ENCODE results near the gene ITIH3. TPM values are rescaled to one million over a fixed set of nuclear protein-coding genes. Genes with fewer than 3 reads are reported as not detected.

The ITIH3 gene
- total RNA-seq, 1 donor from 2014 or later = not detected

DNA sequence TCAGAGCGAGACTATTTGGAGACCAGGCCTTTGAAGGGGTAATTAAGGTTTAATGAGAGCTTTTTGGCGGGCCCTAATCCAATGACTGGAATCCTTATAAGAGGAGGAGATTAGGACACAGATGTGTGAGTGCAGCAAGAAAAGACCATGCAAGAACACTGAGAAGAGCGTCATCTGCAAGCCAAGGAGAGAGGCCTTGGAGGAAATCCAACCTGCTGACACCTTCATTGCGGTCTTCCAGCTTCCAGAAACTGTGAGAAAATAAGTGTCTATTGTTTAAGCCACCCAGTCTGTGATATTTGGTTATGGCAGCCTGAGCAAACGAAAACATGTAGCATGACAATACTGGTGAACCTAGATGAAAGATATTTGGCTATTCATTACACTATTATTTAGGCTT lies 63.3 kb downstream of the ITIH3 start:
- no peak for DNase-seq (ENCODE audit: low read depth)
- H3K4me3 ChIP-seq (ENCODE audit: low read depth, low read length) = no peak overlapping the region
- TF ChIP-seq, protein P1, sequence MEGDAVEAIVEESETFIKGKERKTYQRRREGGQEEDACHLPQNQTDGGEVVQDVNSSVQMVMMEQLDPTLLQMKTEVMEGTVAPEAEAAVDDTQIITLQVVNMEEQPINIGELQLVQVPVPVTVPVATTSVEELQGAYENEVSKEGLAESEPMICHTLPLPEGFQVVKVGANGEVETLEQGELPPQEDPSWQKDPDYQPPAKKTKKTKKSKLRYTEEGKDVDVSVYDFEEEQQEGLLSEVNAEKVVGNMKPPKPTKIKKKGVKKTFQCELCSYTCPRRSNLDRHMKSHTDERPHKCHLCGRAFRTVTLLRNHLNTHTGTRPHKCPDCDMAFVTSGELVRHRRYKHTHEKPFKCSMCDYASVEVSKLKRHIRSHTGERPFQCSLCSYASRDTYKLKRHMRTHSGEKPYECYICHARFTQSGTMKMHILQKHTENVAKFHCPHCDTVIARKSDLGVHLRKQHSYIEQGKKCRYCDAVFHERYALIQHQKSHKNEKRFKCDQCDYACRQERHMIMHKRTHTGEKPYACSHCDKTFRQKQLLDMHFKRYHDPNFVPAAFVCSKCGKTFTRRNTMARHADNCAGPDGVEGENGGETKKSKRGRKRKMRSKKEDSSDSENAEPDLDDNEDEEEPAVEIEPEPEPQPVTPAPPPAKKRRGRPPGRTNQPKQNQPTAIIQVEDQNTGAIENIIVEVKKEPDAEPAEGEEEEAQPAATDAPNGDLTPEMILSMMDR (conservative IDR thresholded peaks at IDR 0.05; ENCODE audit: low read depth, low read length) = no peak

Other genes starting within 250 kb of the ITIH3 start
- gene PBRM1, start 108.9 kb upstream of the ITIH3 start, total RNA-seq = 40.5 and 51.5 TPM in 2 replicates
- gene GNL3, start 108.8 kb upstream of the ITIH3 start, total RNA-seq = 128 and 141 TPM in 2 replicates
- 59.2 and 59.5 TPM in 2 replicates for gene GLT8D1, start 89.0 kb upstream of the ITIH3 start, total RNA-seq
- gene SPCS1, start 88.7 kb upstream of the ITIH3 start, total RNA-seq = 171 and 212 TPM in 2 replicates
- gene NEK4, start 23.9 kb upstream of the ITIH3 start, total RNA-seq = 13.3 and 22.9 TPM in 2 replicates
- gene ITIH1, start 17.2 kb upstream of the ITIH3 start, total RNA-seq = not detected in 2 replicates
- 0.07 TPM in 1 of 2 replicates, not detected in the other for gene ITIH4, start 35.9 kb downstream of the ITIH3 start, total RNA-seq
- not detected in 2 replicates for gene MUSTN1, start 40.2 kb downstream of the ITIH3 start, total RNA-seq
- 7.7 and 13.1 TPM in 2 replicates for gene STIMATE, start 102.8 kb downstream of the ITIH3 start, total RNA-seq